ENCODE data around the gene CD248.
"Not testable (repeated sequence)": the region's sequence is repeated elsewhere in the genome, so short reads cannot be mapped to it uniquely, and the experiment has no call there.

The CD248 gene

DNA sequence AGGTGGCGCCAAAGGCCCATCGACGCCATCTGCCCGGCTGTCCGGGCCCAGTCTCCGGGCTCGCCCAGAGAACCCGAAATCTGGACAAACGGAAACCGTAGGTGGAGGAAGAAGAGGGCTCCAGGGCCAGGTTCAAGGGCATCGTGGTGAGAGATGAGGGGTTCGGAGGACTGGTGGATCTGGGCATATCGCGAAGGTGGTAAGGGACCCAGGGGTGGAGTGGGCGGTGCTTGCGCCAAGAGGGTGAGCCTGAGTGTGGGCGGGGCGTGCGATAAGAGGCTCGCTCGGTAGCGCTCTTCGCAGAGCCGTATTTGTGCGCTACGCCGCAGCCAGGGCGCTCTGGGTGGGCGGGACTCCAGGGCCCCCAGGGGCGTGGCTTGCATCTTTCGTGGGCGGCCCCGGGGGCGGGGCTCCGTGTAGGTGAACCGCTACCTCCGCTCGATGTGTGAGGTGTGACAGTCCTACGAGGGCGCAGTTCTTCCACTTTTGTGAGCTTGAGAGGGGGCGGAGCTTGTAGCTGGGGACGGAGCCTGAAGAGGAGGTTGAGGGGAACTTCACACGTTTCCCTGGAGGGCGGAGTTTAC is 4.8 kb downstream of the CD248 start:
- DNase-seq, result peak; percentile 98 to 99

DNA sequence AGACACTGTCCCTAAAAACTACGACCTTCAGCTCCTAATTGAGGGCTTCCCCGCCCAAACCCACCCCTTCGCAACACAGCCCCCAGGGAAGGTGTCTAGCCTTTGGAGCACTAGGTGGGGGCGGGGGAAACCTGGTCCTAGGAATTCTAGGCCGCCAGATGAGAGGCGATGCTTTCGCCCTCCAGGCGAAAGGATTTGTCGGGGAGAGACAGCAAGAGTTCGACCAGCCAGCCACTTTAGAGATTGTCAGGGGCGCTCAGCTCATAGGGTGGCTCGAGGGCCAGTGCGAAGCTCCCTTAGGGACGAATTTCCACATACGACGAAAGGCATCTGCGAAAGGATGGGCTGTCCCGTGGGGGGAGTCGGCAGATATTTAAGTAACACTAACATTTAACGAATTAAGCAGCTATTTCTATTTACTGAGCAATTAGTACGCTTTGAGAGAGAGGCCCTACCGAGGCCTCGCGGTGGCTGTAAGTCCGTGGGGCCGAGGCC is 5.3 kb downstream of the CD248 start:
- no peak for DNase-seq

DNA sequence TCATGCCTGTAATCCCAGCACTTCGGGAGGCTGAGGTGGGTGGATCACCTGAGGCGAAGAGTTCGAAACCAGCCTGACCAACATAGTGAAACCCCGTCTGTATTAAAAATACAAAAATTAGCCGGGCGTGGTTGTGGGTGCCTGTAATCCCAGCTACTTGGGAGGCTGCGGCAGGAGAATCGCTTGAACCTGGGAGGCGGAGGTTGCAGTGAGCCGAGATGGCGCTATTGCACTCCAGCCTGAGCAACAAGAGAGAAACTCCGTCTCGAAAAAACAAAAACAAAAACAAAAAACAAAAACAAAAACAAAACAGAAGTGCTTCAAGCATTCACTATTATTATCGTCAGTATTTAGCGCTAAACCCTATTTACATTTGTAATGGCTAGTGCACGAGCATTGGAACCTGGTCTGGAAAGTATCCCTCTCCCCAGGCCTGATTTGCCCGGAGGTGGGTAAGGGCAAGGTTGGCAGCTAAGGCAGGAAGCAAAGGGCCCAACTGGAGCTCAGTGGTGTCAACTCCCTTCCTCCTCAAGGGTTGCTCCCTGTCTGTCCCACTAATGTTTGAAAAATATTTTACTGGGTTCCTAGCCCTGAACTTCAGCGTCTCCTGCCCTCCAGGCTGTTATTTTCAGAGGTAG is 5.9 kb downstream of the CD248 start:
- DNase-seq, result not testable (repeated sequence)

DNA sequence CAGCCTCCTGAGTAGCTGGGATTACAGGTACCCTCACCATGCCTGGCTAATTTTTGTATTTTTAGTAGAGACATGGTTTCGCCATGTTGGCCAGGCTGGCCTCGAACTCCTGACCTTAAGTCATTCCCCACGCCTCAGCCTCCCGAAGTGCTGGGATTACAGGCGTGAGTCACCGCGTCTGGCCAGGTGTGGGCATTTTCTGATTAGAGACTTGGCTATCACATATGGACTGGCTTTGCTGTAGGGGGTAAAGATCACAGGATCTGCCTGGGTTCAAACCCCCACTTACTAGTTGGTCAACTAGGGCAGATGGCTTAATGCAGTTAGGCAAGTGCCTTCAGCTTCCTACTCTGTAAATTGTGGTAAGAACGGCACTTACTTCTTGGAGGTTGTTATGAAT is 6.5 kb downstream of the CD248 start:
- DNase-seq, result no peak

DNA sequence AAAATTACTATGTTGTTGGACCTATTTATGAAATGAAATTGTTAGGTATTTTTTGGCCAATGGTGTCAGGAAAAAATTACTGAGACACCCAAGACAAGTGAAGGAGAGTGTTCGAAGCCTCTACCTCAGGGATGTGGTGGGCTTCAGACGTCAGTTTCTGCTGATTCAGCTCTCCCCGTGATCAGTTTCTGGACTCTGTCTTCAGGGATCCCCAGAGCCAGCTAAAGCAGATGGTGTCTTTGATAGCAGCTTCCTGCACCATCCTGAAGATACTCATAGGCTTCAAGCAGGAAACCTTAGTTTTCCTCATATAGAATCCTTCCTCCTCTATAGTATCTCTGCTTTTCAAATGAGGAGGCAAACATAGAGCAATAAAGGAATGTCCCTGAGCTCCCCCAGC is 7.4 kb downstream of the CD248 start:
- no peak for DNase-seq

DNA sequence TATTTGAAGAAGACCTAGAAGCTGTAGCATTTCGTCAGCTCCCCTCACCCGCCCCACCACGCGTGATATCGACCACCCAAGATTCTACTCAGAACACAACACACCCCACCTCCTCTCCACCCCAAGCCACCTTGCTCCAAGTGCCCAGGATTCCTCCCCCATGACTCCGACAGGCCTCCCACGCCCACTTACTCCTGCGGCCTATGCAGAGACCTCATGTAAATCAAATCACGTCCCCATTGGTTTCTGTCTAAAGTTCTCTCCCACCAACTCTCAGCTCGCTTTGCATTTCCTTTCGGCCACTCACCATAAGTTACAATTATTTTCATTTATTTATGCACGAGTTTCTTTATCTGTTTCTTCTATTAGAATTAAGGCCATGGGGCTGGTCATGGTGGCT is 14.2 kb downstream of the CD248 start:
- DNase-seq, result no peak

DNA sequence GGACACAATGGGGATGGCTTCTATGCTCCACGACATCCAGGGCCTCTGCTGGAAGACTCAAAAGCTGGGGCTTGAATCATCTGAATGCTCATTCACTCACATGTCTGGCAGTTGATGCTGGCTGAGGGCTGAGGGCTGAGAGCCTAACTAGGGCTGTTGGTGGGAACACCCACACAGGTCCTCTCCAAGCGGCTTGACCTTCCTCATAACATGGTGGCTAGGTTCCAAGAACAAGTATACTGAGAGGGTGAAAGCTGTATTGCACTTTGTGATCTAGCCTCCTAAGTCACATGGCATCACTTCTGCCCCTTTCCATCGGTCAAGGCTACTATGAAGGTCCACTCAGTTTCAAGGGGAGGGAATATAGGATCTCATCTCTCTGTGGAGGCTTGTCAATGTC is 17.7 kb downstream of the CD248 start:
- DNase-seq, result no peak

DNA sequence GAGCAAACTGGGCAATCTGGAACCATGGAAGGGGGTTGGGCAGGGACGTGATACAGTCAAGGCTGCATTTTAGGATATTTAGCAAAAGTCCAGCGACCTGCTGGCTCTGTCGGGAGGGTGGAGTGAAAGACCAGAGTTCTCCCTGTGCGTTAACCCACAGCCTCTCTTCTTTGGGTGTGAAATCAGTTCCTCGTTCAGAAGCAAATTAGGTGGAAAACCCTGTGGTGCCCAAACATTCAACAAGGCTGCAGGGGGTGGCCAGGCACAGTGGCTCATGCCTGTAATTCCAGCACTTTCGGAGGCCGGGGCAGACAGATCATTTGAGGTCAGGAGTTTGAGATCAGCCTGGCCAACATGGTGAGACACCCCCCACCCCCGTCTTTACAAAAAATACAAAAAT is 19.2 kb downstream of the CD248 start:
- DNase-seq, result no peak

DNA sequence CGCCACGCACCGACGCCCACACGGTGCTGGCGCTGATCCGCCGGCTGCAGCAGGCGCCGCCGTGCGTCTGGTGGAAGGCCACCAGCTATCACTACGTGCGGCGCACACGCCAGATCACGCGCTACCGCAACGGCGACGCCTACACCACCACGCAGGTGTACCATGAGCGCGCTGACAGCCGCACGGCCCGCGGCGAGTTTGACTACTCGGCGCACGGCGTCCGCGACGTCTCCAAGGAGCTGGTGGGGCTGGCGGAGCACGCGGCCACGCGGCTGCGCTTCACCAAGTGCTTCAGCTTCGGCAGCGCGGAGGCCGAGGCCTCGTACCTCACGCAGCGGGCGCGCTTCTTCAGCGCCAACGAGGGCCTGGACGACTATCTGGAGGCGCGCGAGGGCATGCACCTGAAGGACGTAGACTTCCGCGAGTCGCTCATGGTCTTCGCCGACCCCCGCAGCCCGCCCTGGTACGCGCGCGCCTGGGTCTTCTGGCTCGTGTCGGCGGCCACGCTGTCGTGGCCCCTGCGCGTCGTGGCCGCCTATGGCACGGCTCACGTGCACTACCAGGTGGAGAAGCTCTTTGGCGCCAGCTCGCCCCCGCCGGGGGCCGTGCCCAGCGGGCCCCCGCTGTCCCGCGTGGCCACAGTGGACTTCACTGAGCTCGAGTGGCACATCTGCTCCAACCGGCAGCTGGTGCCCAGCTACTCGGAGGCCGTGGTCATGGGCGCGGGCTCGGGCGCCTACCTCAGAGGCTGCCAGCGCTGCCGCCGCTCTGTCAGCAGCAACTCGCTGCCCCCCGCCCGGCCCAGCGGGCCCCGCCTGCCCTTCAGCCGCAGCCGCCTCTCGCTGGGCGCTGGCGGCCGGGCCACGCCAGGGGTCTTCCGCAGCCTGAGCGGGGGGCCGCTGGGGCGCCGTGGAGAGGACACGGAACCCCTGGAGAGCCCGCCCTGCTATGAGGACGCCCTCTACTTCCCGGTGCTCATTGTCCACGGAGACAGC is 21.9 kb downstream of the CD248 start:
- DNase-seq, result no peak

DNA sequence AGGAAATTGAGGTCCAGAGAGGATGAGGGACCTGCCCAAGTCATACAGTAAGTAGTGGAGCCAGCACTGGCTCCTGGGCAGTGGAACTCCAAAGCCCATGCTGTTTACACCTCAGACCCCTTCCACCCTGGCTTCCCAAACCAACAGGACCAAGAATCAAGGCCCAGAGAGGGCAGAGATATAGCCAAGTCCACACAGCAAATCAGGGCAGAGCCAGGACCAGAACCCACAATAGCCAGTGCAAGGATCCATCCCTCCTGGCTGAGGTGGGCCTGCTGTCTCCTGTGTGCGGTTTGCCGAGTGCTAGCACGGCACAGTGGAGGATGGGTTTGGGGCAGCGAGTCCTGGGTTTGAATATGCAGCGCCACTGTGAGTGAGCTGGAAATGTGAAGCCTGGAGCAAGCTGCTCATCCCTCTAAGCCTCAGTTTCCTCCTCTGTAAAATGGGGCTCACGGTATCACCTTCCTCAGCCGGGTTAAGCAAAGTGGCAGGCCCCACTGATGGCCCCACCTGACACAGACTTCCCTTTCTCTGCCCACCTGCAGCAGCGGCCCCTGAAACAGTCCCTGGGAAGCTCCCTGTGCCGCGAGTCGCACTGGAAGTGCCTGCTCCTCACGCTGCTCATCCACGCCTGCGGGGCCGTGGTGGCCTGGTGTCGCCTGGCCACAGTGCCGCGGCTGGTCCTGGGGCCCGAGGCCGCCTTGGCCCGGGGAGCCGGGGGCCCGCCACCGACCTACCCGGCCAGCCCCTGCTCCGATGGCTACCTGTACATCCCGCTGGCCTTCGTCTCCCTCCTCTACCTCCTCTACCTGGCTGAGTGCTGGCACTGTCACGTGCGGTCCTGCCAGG is 22.8 kb downstream of the CD248 start:
- DNase-seq, result no peak

DNA sequence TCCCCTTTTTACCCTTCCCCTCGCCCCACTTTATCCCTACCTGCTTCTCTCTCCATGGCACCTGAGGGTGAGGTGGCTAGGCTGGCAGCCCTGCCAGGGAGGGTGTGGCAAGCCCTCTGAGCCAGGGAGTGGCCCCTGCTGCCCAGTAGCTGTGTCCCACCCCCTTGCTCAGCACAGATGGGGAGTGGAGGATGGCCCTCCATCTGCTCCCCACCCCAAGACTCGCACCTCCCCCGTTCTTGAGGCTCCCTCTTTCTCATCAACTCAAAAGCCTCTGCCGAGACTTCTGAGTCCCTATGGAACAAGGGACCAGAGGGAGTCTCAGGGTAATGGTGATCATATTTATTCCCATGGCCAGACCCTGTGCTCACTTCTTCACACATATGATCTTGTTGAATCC is 23.5 kb downstream of the CD248 start:
- no peak for DNase-seq

DNA sequence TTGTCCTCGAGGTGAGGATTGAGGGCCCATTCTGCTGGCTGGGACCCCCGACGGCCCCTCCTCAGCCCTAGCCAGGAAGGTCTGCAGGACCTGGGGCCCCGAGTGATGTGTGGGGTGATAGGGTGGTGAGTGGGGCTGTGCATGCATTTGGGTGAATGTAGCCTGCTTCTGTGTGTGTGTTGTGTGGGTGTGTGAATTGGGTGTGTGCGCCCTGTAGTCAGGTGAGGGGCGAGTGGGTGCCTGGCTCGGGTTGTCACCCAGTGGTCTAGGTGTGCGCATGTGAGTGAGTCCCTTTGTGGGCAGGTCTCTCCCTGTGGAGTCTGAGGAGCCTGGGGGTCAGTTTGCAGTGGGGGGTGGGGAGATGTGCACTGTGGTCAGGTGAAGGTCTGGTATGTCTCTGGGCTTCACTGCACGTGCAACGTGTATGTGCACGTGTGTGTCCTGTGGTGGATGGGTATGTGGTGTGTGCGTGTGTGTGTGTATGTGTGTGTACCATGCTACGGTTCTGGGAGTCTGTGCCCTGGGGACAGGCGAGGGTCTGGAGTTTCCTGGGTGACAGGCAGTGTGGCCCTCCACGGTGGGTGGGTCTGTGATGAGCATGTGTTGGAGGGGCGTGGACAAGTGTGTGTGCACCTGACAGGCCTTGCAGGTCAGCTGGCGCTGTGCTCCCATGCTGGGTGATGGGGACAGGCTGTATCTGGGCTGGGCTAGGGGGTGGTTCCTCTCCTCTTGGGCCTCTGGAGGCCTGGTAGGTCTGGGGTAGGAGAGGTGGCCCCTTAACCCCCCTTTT is 24.1 kb downstream of the CD248 start:
- DNase-seq, result no peak

DNA sequence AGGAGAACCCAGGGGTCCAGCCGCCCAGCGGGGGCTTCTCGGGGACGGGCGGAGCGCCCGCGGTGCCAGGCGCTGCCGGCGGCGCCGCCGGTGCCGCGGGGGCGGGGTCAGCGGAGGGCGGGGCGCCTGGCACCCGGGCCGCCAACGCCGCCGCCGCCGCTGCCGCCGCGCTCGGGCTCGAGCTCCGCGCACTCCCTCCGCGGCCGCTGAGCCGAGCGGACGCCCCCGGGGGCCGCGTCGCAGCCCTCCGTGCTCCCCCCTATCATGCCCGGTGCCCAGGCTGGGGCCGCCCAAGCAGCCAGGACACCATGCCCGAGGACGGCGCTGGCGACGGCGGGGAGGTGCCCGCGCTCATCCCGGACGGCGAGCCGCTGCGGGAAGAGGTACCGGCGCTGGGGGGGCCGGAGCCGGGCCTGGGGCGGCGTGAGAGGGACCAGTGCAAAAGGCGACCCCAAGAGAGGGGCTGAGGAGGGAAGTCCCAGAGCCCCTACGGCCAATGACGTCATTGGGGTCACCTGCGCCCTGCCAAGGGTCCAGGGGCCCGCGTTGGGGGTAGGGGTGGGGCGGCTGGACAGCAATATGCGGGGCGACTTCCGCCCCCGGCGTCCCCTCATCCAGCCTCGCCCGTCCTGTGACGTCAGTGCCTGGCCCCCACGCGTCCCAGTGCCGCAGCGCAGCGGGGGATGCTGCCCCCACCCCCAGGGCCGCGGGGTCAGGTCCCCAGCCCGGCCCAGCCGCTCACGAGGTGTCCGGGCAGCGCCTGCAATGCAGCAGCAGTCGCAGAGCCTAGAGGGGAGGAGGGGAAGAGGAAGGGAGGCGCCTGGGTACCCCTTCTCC is 24.9 kb downstream of the CD248 start, which contains the start of gene TMEM151A:
Gene TMEM151A (plus strand): TSS at position 189 of the 837 bp plus-strand sequence. CDS start 120 bp downstream, at position 309.
- DNase-seq, result no peak

DNA sequence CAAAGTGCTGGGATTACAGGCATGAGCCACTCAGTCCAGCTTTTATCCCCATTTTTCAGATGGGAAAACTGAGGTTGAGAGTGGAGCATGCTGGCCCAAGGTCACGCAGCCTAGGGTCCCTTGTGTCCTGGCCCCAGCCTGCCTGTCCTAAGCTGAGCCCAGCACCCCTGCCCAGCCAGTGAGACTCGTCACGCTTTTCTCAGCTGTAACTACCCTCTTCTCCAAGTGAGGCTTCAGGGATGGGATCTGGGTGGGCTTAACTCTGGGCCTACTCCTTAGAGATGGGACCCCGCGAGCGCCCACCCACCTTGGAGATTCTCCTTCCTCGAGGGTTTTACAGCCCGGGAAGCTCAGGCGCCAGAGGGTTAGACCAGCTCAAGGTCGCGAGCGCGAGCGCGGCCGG is 25.5 kb downstream of the CD248 start:
- DNase-seq, result no peak

DNA sequence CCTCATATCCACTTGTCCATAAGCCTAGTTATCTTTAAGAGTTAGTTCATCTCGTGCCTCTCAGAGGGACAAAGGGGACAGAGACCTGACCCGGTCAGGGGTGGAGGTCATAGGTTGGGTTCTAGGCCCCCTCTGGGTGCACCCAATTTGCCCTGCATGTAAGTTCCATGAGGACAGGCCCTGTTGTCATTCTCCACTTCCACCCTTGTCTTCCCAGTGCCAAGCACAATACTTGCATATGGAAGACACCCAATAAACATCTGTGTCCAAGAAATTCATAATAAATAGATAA is 26.6 kb downstream of the CD248 start:
- no peak for DNase-seq

DNA sequence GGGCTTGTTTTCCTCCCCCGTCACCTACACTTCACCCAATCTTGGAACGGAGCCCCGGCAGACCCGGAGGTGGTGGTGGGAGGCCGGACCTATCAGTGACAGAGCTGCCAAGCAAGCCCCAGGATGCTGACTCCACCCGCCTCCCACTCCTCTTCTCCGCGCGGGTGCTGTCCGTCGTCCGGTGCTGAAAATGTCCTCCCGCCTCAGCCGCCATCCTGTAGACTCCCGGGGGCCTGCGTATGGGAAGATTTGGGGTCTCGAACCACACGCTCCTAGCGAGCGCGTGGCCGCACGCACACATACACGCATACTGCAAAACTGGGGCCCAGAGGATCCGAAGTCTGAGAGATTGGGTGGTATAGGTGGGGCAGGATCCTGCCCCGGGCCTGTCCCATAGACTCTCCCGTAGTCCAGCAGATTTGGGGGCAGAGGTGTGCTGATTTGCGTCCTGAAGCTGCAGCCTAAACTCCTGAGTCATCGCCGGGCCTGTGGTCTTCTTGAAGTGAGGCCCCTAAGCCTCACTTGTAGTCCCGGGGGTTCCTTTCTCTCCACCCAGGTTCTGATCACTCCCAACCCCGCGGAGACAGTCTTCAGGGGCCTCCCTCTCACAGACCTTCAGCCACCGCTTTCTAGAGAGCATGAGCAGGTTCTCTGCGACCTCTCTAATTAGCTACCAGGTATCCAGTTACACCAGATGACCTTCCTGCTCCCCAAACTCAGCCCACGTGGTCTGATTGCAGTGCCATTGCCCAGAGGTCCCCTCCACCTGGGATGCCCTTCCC is 27.1 kb downstream of the CD248 start:
- DNase-seq, result peak in 1 of 2 donors; percentile 84

DNA sequence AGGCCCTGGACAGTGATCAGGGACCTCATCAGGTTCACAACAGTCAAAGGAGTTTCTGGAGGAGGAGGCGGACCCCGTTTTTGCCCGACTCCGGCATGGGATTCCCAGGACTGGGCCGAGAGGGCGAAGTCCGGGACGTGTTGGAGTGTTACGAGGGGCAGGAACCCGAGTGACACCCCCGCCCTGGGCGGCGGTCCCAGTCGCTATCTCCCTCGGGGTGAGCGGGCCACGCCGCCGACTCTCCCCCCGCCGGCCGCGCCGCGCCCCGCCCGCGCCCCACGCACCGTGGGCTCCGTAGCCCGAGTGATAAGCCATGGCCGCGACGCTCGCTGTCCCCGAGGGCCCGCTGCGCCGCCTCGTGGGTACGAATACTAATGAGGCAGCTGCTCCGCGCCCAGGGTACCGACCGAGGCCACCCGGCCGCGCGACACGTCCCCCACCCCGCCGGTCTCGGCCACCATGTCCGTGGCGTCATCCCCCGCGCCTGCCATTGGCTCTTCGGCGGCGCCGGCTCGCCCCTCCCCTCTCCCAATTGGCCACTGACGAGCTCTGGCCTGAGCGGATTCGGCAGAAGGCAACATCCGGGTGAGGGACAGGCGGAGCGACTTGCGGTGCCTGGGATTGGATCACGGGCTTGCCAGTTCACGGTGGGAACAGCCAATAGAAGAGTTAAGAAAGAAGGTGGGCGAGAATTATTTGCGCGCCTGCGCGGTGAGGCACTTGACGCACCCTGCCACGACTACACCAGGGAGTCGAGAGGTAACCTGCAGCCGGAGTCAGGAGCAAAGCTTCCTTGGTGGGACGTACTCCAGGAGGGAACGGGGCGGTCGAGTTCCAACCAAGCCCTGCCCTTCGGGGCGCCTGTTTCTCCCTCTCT is 27.9 kb downstream of the CD248 start, which contains the start of gene YIF1A:
Gene YIF1A (minus strand): TSS at position 473 of the 877 bp plus-strand sequence. CDS start 158 bp downstream, at position 315.
- DNase-seq, result peak; percentile 99

DNA sequence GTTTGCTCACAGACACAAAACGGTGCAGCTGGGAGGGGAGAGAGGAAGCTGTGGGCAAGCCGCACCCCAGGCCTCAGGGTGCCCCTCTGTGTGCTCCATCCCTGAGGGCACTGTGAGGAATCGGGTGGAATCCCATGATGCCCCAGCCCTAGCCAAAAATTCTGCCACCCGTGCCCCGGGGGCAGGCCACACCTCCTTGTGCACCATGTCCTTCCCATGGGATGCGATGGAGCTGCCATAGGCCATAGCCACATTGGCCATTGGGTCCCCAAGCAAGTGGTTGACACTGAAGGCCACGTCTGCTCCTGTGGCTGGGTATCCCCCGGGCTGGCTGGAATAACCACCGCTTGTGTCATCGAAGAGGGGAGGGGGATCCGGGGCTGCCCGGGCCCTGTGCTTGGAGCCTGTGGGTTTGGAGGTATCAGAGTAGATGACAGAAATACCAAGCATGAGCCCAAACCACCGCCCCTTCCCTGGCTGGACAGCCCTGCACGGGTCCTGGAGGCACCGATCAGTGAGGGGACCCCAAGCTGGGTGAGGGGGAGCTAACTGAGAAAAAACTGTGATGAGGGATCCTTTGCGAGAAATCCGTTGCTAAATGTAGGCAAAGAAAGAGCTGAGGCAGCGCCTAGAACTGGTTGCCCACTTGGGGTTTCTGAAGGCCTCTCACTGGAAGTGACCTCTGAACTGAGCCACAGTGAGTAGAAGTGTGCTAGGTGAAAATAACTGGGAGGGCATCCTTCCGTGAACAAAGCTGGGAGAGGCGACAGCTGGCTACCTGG is 28.8 kb downstream of the CD248 start:
- no peak for DNase-seq

All from CD4-positive, alpha-beta T cell treated with Interferon alpha-2 for 1 hour (primary cell).